RPMI7951 (cell line): Measurements from ENCODE around the gene CCDC68. TPM values are rescaled to one million over a fixed set of nuclear protein-coding genes. Genes with fewer than 3 reads are reported as not detected.

Experiments
- DNase-seq: peaks from one replicate; pipeline ENCODE4 v3.0.0-alpha.2; 2012; ENCODE audit warnings: low read depth
- total RNA-seq: library from RNA; depleted of rRNA; stranded (reverse); fragments of >200 nt; shearing (Covaris generic); gene quantifications from 2 replicates; pipeline ENCODE4 v1.2.3, GENCODE V29; 2014

The CCDC68 gene
- total RNA-seq, 1 experiment from 2014 or later = 0.12 TPM

DNA sequence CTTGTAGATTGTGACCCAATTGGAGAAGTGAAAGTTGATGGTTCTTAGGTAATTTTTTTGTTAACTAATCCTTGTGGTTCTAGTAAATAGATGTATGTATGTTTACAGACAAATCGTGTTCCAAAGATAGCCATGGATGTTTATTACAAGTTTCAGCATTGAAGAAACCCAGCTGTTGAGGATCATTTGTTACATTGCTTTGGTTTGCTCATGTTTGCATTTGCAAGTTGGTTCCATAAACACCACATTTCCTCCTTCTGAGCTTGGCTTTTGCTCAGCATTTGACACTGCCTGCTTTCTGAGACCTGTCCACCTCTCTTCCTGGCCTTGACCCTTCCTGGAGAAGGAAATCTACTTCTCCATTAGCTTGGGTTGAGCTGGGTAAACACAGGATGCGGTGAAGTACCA, 1.8 kb upstream of the CCDC68 start:
- no peak for DNase-seq

DNA sequence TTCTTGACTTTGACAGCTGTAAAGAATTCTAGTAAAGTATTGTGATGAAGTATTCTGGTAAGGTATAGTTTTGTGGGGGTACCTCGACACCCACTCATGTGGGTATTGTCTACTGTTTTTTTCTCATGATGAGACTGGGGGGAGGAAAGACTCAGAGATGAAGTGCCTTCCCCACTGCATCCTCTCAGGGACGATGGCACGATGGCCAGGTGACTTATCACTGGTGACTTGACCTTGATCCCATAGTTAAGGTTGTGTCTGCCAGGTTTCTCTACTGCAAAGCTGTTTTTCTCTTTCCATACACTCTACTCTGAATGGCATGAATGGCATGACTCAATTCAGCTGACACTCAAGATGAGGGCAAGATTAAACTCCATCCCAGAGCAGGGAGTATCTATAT, 936 bp upstream of the CCDC68 start:
- DNase-seq = no peak

DNA sequence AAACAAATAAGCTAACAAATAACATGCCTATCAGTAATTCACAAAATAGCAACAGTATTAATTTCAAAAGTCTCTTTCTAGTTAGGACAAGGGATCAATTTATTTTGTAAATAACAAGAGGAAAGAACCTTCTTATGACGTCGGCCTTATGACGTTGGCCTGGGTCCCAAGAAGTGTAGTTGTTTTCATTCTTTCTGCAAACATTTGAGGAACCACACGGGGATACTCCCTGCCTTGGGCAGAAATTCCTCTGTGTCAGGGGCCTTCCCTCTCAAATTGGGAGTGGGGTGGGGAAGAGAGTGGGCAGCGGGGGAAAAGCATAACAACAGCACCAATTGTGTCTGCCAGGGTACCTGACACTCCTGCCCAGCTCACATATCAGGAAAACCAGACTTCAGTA, 1.3 kb downstream of the CCDC68 start:
- DNase-seq = no peak

DNA sequence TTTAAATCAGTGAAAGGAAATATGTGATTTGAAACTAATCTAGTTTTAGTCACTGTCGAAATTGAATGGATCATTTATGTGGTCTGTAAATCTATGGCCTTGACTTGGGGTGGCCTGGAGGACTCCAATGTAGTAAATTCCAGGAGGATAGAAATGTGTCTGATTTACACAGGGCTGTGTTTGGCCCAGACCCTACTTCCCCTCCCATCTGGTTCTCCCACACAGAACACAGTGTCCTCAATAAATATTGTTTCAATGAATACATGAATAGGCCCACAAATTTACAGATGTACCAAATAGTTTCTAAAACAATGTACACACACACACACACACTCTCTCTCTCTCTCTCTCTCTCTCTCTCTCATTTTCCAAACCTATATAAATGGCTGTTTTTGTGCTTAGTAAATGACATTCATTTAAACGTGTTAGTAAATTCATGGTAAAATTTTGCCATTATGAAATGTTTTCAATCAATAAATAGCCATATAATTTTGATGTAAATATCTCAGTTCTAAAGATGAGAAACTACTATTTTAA, 1.9 kb downstream of the CCDC68 start:
- no peak for DNase-seq

DNA sequence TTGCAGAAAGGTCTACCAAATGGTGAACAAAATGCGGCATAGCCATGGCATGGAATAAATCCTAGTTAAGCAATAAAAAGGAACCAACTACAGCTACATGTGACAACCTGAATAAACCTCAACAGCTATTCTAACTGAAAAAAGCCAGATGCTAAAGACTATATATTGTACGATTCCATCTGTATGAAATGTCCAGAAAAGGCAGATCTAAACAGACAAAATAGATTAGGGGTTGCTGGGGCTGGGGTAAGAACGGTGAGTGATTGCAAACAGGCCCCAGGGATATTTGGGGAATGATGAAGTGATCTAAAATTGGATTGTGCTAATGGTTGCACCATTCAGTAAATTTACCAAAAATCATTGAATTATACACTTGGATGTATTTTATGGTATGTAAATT, 2.8 kb downstream of the CCDC68 start:
- no peak for DNase-seq

DNA sequence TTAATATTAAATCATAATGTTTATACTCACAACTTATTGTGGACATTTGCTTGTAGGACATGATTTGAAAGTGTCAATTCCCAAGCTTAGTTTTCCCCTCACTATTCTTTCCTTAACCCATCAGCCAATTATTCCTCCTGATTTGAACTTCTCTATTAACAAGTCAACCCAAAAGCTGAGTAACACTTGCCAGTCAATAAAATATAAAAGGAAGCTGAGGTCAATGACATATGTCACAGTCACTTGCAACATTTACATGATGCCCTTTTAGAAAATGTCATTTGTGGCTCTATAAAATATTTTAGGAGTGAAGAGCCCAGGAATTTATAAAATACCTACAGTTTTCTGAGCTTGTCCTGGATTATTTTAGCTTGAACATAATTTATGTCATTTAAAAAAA, 7.2 kb downstream of the CCDC68 start:
- DNase-seq = no peak

DNA sequence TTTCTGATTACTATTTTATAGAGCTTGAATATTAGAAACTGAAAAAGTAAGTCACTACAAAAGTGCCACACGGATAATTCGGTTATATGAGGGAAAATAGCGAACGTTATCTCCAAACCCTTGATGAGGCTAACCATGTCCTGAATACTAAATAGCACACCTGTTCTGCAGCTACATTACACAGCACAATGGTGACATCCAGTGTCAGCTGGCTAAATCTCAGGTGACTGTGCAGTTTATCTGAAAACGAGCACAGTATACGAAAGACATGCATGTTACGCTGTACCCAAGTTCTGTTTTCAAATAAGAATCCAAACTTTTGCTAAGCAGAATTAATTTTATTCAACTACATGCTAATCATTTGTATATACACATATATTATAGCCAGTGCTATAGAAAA, 9.0 kb downstream of the CCDC68 start:
- DNase-seq = no peak

DNA sequence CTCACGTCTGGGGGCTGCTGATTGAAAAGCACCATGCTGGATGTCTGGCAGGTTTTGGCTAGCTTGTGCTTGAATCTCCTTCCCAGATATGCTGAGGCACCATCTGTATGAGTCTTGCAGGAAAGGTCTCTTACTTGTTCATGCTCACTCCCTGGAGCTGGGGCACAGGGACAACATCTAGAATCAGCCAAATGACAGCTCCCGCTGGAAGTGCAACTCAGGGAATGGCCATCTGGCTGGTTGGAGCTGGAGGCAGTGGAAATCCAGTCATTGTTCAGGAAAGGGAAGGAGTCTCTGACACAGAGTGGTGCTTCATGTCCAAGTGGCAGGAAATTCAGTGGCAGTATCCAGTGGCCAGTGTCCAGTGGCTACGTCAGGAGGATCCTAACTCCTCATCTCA, 9.7 kb downstream of the CCDC68 start:
- no peak for DNase-seq

DNA sequence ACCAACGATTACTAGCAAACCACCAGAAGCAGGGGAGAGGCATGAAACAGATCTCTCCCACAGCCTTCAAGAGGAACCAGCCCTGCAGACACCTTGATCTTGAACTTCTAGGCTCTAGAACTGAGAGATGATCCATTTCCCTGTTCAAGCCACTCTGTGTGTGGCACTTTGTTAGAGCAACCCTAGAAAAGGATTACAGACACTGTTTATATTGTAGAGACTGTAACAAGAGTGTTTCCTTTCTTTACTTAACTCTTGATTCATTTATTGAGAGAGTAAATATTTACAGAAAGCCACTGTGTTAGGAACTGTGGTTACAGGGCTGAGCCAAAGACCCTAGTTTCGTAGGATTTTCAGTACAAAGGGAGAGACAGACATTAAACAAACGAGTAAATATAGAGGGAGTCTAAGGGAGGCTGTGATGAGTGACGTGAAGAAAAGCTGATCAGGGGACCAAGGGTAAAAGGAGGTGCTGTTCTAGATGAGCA, 10.9 kb downstream of the CCDC68 start:
- DNase-seq = no peak

DNA sequence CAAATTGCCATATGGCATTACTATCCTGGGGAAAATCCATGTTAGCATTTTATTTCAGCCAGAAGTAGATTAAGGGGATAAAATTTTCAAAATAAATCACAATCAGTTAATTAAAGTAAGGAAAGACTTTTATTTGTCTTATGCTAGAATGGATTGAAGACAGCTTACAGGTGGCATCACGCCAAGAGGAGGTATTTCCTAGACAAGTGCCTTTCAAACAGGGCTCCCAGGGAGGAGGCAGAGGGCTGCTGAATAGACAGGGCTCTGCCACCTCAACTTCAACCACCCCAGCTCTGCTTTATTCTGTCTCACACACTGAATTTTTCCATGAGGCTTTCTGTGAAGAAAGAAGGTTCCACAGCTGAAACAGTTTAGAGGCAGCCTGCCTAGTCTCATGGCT, 12.2 kb downstream of the CCDC68 start:
- no peak for DNase-seq

DNA sequence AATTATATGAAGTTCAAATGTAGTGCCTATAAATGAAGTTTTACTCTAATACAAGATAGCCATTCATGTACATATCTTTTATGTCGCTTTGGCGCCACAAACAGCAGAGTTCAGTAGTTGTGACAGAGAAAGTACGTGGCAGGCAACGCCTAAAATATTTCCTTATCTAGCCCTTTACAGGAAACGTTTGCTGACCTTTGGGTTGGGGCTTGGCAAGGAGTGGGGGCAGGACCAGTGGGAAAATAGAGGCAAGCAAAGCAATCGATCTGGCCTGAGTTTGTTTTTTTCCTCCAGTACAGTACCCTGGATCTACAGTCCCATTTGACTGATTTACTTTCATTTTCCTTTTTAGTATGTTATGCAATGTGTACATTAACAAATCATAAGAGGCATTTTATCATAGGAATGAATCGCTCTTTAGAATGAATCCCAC, 13.1 kb downstream of the CCDC68 start:
- peak; percentile 34 for DNase-seq

DNA sequence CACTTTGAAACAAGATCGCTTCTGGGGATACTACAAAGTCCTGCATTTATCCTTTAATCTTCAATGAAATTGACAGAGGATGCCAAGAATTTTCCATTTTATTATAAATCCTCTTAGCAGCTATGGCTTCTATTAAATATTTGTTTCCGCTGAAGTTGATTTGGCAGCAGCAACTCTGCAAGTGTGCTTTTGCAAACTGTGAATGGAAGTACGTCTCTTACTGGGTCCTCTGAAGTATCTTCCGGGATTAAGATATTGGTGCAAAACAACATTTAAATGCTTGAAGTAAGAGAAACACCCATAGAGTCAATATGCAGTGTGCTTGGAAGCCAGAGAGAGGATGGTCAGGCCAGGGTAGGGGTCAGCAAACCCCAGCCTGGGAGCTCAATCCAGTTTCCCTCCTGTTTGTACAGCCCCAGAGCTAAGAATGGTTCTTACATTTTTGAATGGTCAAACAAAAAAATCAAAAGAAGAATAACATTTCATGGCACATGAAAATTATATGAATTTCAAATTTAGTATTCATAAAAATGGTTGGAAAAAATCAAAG, 13.6 kb downstream of the CCDC68 start:
- no peak for DNase-seq

DNA sequence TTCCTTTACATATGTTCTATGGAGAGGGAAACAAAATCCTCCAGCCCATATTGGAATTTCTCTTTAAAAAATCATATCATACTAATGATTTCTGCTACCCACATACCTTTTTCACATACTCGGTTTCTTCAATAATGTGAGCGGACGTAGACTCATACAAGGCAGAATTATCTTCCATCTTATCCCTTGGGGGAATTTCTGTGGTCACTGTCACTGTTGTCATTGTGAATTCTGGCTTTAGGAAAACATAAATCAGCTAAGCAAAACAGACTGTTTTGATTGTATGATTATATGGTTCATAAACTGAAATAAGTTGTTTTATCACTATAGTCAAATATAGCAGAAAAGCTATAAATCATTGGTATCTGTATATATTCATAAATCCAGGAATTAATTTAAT, 16.7 kb downstream of the CCDC68 start:
- DNase-seq = no peak

DNA sequence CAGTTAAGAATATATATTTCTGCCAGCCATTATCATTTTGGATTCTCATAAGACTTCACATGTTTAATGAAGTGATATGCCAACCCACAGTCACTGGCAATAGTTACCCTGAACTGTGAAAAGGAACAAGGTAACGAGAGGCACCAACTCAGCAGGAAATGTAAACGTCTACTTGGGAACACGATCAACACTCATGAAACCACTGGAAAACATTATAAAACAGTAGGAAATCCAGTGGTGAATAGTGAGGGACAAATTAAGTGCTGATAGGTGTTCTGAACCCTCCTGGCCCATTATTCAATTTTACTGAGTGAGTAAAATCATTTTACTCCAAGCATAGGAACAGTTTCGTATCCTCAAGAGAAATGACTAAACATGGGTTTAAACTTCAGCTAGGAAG, 17.1 kb downstream of the CCDC68 start:
- DNase-seq = no peak

DNA sequence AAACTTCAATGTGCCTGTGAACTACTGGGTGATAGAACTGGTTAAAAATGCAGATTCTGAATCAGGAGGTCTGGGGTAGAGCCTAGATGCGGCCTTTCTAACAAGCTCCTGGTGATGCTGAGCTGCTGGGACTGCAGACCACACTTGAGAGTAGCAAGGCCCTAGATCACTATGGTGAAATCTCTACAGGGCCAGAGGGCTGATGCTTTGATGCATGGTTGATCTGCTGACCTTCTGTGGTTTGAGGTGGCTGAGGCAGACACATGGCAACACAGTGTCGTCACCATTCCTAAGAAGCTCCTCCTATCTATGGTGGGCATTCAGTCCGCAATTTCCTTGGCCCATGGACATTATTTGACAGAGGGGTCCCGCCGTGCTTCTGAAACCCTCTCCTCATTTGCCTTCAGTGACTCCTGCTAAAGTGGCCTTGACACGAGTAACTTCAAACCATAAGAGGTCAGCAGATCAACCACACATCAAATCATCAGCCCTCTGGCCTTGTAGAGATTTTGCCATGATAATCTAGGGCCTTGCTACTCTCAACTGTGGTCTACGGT, 19.8 kb downstream of the CCDC68 start:
- peak; percentile 84 for DNase-seq

DNA sequence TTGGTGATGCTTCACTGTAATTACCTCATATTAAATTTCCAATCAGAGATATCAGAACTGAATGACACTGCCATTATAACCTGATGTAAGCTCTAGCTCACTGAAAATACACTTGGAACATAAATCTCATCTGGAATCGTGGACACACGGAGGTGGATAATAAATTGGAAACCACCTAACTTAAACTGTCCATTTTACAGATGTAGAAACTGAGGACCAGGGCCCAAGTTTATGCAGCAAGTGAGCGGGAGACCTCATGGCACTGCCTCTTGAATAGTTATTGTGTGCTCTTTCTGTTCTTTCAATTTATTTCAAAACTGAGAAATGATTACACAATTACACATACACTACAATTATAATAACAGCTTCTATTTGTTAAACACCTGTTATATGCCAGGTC, 20.8 kb downstream of the CCDC68 start:
- DNase-seq = no peak

DNA sequence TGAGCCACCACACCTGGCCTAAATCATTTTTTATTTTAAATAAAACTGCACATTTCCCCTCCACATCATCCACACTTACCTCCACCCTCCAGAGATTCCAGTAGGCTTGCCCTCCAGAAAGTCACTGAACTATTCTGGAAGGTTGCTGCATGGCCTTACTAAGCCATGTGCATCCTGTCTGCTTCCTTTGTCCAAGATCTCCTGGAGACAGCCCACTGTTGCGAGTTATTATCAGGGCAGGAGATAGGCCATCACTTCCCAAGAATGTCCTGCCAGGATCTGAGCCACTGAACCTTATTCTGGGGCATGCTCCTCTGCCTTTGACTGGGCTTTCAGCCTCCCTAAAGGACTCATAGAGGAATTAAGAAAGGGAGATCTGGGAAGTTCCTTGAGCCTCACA, 26.8 kb downstream of the CCDC68 start:
- no peak for DNase-seq

DNA sequence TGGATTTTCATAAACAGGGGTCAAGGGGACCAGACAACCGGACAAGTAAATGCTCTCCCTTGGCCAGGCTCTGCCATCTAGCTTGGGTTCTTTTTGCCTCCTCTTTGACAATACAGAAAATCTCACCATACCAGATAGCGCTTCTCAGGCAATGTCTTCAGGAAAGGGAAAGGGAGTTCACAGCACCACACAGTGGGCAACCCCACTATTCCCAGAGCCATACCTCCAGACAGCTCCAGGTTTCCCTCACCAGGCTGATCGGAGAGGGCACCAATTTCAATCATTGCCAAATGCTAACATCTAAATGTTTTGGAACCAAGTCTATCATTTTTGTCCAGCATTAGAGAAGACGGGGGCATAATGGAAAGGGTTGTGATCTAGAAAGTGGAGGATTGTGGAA, 28.1 kb downstream of the CCDC68 start:
- peak; percentile 39 for DNase-seq

DNA sequence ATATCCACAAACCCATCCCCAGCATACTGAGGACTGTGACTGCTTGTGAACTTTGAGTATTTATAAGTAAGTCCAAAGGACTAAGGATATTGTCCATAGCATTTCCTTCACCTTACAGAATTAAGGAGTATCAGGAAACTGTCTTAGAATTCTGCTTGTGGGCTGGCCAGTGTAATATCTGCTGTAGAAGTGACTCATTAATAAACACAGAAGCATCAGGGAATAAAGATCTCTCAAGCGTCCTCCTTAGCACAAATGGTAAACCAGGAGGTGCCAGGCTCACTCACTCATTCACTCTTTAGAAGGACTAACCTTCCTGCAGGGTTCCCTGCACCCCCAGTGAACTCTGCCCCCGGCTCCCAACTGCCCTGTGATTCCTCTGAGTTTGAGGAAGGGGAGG, 31.0 kb downstream of the CCDC68 start:
- DNase-seq = no peak

DNA sequence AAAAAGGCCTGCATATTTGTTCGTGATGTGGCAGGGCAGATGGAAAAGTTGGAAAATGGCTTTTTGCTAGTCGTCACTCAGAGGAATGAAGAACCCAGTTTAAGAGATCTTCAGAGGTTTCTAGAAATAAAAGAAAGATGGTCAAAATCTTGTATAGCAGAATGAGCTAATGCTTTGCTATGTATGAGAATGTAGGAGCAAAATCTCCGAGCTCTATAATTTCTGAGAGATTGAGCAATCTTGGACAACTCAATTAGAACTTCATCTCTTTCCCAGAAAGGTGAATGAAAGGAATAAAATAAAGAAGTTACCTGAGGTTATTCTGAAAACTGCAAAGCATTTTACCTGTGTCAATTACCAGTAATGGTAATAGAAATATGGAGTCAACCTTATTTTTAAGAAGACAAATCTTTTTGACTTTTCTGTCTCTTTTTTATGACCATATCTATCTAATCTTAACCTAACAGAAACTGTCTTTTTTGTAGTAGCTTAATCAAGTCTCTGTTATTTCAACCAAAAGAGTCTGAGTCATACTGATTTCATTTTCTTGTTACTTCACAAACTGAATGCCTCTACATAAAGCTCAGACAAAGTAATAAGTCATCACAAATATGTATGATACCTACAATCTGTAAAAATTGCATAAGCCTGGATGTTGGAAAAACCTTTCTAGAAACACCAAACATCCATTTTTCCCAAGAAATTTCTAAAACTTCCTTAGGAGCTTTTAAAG, 32.5 kb downstream of the CCDC68 start:
- DNase-seq = no peak

DNA sequence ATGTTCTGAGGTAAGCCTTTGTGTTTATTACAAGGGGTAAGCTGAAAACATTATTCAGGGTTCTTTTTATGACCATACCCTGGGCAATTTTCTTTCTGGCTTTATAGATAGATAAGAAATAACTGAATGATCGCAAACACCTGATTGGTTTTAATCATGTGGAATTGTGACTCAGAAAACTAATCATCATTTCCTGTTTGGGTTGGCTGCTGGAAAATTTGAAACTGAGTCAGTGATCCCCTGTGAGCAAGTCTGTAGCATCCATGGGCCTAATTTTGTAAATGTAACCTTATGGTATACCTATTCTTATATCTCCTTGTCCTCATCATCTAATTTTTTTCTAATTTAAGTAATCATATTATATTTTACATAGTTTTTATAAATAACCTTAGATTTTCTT, 34.3 kb downstream of the CCDC68 start:
- peak; percentile 12 for DNase-seq

DNA sequence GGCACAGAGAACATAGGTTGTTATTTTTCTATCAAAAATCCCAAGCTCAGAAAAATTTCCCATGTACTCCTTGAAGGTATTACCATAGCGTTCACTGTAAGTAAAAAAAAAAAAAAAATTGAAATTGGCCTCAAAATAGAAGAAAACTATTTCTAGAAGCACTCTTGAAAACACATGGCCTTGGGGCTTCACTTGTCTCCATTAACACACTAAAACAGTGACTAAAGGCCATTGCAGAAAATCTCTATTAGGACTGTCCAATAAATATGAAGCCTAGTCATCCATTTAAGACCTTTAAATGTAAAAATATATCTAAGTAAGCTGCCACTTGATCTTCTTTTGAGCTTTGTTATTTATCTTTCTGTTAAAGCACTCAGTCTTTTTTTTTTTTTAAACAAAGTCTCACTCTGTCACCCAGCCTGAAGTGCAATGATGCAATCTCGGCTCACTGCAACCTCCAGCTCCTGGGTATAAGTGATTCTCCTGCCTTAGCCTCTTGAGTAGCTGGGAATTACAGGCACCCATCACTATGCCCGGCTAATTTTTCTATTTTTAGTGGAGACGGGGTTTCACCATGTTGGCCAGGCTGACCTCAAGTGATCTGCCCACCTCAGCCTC, 35.8 kb downstream of the CCDC68 start:
- DNase-seq = no peak

DNA sequence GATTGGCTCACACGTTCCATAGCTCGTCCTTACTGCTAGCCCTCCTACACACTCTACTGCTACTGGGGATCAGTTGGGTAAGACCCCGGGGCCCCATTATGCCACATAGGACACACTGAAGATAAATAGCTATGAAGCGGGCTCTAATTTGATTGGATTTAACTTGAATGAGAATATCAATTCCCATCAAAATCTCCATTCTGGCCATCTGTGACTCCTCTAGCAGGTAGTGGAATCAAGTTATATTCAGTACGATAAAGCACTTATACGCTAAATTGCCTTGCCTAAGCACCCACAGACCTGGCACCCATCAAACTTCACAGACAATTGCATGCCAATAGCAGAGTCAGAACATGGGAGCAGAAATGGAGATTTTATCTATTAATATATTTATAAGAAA, 39.8 kb downstream of the CCDC68 start:
- DNase-seq = no peak
